HG02973 (cell line): ENCODE measurements around the gene EXD3.
"Not testable (repeated sequence)": the region's sequence is repeated elsewhere in the genome, so short reads cannot be mapped to it uniquely, and the experiment has no call there.

ENCODE experiments used
- ATAC-seq: cut with Tn5 transposase; IDR thresholded peaks from one replicate; pipeline ENCODE4 v1.9.1; 2021; ENCODE audit warnings: moderate library complexity; ENCODE audit not compliant: unreplicated experiment

EXD3 gene

GRCh38 chr9:137383081-137383783, 39.7 kb downstream of the EXD3 start:
- ATAC-seq, result no peak

DNA sequence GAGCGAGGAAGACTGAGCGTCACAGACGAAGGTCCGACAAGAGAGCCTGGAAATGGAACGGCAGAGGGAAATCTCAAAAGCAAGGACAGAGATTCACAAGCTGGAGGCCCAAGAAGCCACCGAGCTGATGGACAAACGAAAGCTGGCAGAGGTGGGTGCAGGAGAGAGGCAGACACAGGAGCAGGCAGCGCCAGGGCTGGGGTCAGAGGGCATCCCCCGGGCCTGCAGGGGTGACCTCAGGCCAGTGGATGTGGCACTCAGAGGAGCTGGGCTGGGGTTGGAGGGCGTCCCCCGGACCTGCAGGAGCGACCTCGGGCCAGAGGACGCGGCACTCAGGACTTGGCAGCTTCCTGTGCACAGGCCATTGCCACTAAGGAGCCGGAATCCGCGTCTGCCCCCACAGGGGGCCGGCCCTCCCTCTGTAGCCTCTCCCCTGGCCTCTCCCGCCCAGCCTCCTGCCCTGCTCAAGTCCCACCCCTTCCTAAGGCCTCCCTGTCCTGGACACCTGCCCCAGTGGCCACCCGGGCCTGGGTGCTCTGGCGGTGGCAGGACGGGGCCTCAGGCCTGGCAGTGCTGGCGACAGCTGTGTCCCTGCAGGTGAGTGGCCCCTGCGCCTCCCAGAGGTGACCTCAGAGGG, 40.4 kb downstream of the EXD3 start:
- no peak for ATAC-seq

- ATAC-seq, result no peak
Measured at GRCh38 chr9:137381501-137382443, 41.2 kb downstream of the EXD3 start.

GRCh38 chr9:137380606-137381005, 42.4 kb downstream of the EXD3 start:
- ATAC-seq, result no peak

DNA sequence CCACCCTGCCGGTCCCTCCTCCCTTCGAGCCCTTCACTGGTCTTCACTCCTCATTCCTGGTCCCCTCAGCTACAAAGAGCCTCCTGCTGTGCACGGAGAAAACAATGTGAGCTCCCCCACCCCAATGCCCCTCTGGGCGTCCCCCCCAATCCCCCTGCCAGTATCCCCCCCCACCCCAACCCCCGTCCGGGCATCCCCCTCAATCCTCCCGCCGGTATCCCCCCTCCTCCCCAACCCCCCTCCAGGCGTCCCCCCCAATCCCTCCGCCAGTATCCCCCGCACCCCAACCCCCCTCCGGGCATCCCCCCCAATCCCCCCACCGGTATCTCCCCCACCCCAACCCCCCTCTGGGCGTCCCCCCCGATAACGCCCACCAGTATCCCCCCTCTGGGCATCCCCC, 42.8 kb downstream of the EXD3 start:
- no peak for ATAC-seq

GRCh38 chr9:137379761-137380161, 43.2 kb downstream of the EXD3 start:
- no peak for ATAC-seq

GRCh38 chr9:137378688-137379410, 44.1 kb downstream of the EXD3 start:
- ATAC-seq, result not testable (repeated sequence)

DNA sequence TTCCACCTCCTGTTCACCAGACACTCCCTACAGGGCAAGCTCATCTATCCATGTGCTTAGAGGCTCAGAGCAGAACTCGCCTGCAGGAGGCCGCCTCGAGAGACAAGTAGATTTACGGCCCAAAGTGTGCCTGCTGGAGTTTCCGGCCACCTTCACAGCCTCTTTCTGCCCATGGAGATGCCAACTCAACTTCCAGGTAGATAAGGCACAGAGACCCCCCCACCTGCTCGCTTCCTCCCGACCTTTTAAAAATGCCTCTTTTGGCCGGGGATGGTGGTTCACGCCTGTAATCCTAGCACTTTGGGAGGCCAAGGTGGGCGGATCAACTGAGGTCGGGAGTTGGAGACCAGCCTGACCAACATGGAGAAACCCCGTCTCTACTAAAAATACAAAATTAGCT, 46.6 kb downstream of the EXD3 start:
- ATAC-seq, result no peak

GRCh38 chr9:137375321-137376058, 47.5 kb downstream of the EXD3 start:
- no peak for ATAC-seq

DNA sequence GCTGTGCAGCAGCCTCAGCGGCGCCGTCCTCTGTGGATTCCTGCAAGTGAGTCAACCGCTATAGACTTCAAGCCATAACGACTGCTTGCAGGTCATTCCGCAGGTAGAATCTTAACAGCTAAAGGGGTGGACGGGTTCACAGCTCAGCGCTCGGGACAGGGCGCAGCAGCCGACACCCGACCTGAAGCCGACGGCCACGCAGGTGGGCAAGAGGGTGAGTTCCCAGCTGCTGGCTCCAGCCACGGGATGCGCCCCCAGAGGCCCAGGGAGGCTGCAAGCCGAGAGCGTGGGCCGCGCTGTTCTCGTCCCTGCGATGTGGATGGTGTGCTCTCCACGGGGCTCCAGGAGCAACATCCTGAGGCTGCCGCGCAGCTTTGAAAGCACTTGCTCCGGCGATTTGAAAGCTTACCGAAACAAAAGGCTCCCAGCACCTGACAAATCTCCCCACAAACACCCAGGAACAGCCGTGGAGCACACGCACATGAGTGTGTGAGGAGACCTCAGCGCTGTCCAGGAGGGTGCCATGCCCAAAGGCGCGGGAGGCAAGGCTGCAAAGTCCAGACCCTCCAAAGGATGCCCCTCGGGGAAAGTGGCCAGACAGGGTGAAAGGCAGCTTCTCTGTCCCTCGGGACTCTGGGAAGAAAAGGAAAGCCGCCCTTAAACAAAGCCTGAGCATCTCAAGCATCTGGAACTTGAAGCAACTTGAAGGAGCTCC, 48.7 kb downstream of the EXD3 start:
- ATAC-seq, result no peak

DNA sequence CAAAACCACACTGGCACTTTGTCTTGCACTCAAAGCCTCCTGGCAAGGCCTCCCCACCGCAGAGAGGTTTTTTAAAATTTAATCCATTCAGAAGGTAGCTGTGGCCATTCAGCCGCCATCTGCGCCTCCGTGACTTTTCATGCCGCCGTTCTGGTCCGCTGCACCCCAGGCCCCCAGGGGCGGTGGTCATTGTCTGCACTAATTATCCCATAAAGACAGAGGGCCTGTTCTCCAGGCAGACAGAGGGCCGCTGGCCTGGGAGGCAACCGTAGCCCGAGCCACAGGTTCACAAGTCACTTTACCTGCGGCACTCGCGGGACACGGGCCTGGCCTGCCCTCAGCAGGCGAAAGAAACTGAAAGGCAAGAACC, 49.4 kb downstream of the EXD3 start:
- ATAC-seq, result no peak

GRCh38 chr9:137372693-137373610, 50.0 kb downstream of the EXD3 start:
- ATAC-seq, result no peak

- no peak for ATAC-seq
Measured at GRCh38 chr9:137371946-137372651, 50.9 kb downstream of the EXD3 start.

GRCh38 chr9:137371521-137371941, 51.4 kb downstream of the EXD3 start:
- ATAC-seq, result no peak

GRCh38 chr9:137370865-137371520, 52.0 kb downstream of the EXD3 start:
- ATAC-seq, result no peak

- no peak for ATAC-seq
Measured at GRCh38 chr9:137369911-137370764, 52.8 kb downstream of the EXD3 start.
